Measurements from ENCODE around the gene PRAC2. TPM values are rescaled to one million over a fixed set of nuclear protein-coding genes. Genes with fewer than 3 reads are reported as not detected.
"Not testable (repeated sequence)": the region's sequence is repeated elsewhere in the genome, so short reads cannot be mapped to it uniquely, and the experiment has no call there.

The PRAC2 gene
- total and polyA plus RNA-seq, 12 donors, result not detected

GRCh38 chr17:48715496-48716399 lies 7.2 kb upstream of the PRAC2 start:
- H3K4me1 ChIP-seq (replicated peaks in 1 of 2), result no peaks in the 10 kb centered on the region
- 34 to 44% (median 35%) methylated on average over 5 of the region's 5 CpGs for WGBS, 4 donors
- no peaks in the 10 kb centered on the region for H3K9me3 ChIP-seq (replicated peaks in 1 of 3)
- no peaks in the 10 kb centered on the region for H3K36me3 ChIP-seq (replicated peaks in 1 of 2)
- no peak for TF ChIP-seq POLR2A (IDR thresholded peaks at IDR 0.05)
- H3K27ac ChIP-seq, result no peak overlapping the region
- H3K4me3 ChIP-seq, result no peak overlapping the region
- peaks cover 84% of the 10 kb centered on the region for H3K27me3 ChIP-seq
- no peak for DNase-seq
- intact Hi-C loops (cut with DNase I), result no loop called here

GRCh38 chr17:48716549-48716948 lies 6.4 kb upstream of the PRAC2 start:
- H3K4me3 ChIP-seq; H3K36me3 ChIP-seq (replicated peaks in 1 of 2); H3K4me1 ChIP-seq (replicated peaks in 1 of 2); DNase-seq; H3K9me3 ChIP-seq (replicated peaks in 1 of 3); intact Hi-C loops (cut with DNase I); H3K27ac ChIP-seq: not testable (repeated sequence)
- WGBS, 4 donors, result 56 to 74% (median 69%) methylated on average over 2 to 3 of the region's 3 CpGs
- peaks cover 88% of the 10 kb centered on the region for H3K27me3 ChIP-seq

GRCh38 chr17:48717367-48718226 lies 5.4 kb upstream of the PRAC2 start:
- Histone ChIP-seq H3K36me3 (replicated peaks in 1 of 2) (no peaks in the 10 kb centered on the region), H3K27me3 (peaks cover 88% of the 10 kb centered on the region), H3K27ac (no peak overlapping the region), H3K9me3 (replicated peaks in 1 of 3) (no peaks in the 10 kb centered on the region), H3K4me3 (no peak overlapping the region), H3K4me1 (replicated peaks in 1 of 2) (no peaks in the 10 kb centered on the region)
- TF ChIP-seq POLR2A (IDR thresholded peaks at IDR 0.05) (no peak), CTCF (IDR thresholded peaks at IDR 0.05) (no peak)
- no peak for DNase-seq
- intact Hi-C loops (cut with DNase I), result no loop called here
- 14 to 22% (median 17%) methylated on average over 10 of the region's 10 CpGs for WGBS, 4 donors

DNA sequence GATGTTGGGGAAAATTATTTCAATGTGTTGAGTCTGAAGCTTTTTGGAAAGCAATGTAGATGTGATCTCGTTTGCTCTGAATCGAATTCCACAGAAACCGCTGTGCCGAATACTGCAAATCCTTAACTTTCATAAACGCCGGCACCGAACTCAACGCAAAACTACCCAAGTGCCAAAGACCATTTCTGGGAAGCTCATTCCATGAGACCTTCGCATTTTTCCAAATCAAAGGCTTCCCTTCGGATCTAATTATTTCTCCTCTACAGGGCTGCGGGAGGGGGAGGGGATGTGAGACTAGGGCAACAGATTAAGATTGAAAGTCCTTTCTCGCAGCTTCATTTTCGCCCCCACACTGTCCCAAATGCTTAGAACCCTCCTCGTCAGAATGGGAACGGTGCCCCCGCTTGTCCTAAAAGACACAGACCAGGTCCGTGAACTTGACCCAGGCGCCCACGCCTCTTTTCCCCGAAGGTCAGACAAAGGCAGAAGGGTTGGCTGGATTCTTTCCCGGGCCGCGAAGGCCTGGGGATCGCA lies 4.7 kb upstream of the PRAC2 start:
- Histone ChIP-seq H3K4me3 (no peak overlapping the region), H3K27ac (no peak overlapping the region), H3K36me3 (replicated peaks in 1 of 2) (no peaks in the 10 kb centered on the region), H3K9me3 (replicated peaks in 1 of 3) (no peaks in the 10 kb centered on the region), H3K4me1 (replicated peaks in 1 of 2) (no peaks in the 10 kb centered on the region), H3K27me3 (peaks cover 89% of the 10 kb centered on the region)
- DNase-seq, result no peak
- intact Hi-C loops (cut with DNase I), result no loop called here
- 21 to 27% (median 24%) methylated on average over 22 to 24 of the region's 24 CpGs for WGBS, 4 donors
- no peak for TF ChIP-seq CTCF (IDR thresholded peaks at IDR 0.05)
- no peak for TF ChIP-seq POLR2A (IDR thresholded peaks at IDR 0.05)
